ENCODE results near the gene TP73. TPM values are rescaled to one million over a fixed set of nuclear protein-coding genes. Genes with fewer than 3 reads are reported as not detected.

The TP73 gene
- total RNA-seq, 5 donors from 2014 or later (not counting 1 experiment from before 2014, with no cell fraction given), result 0.12 to 0.21 (median 0.18) TPM; not detected in 1

- ChIA-PET CTCF (no interaction called here), POLR2A (no interaction called here)
- H3K4me1 Mint-ChIP-seq, result peaks cover 0 to 13% (median 6%) of the 10 kb centered on the region in 3 donors
- ATAC-seq (replicated peaks in 1 of 4) (no peak), DNase-seq (no peak)
- H3K4me3 Mint-ChIP-seq, result no peak overlapping the region
- H3K36me3 Mint-ChIP-seq, result no peaks in the 10 kb centered on the region
- Histone ChIP-seq H3K9me3 (no peaks in the 10 kb centered on the region), H3K27ac (ENCODE audit: low read length) (no peak overlapping the region), H3K27me3 (replicated peaks in 1 of 2; ENCODE audit: control insufficient read depth in 2 of 2, extremely low read depth in 1 of 2, insufficient read depth in 2 of 2, low read length in 1 of 2) (peaks cover 0 to 59% of the 10 kb centered on the region in 2 experiments), H3K36me3 (ENCODE audit: control insufficient read depth in 2 of 2, extremely low read depth in 1 of 2, insufficient read depth in 1 of 2, low read length in 1 of 2) (no peaks in the 10 kb centered on the region), H3K4me3 (ENCODE audit: control insufficient read depth in 1 of 2, extremely low read depth in 1 of 2, low read length in 1 of 2) (no peak overlapping the region), H3K4me1 (ENCODE audit: control insufficient read depth in 1 of 2, extremely low read depth in 1 of 2, insufficient read depth in 2 of 2, low read length in 2 of 2) (peaks cover 0 to 8% of the 10 kb centered on the region in 2 experiments)
- no peak overlapping the region for H3K27ac Mint-ChIP-seq
- H3K9me3 Mint-ChIP-seq, result no peaks in the 10 kb centered on the region
- 81% methylated on average over 14 of the region's 14 CpGs for WGBS (ENCODE audit: insufficient coverage)
- H3K27me3 Mint-ChIP-seq, result peaks cover 7 to 12% of the 10 kb centered on the region in 2 donors
Measured at GRCh38 chr1:3669421-3669821, 17.1 kb downstream of the TP73 start.

DNA sequence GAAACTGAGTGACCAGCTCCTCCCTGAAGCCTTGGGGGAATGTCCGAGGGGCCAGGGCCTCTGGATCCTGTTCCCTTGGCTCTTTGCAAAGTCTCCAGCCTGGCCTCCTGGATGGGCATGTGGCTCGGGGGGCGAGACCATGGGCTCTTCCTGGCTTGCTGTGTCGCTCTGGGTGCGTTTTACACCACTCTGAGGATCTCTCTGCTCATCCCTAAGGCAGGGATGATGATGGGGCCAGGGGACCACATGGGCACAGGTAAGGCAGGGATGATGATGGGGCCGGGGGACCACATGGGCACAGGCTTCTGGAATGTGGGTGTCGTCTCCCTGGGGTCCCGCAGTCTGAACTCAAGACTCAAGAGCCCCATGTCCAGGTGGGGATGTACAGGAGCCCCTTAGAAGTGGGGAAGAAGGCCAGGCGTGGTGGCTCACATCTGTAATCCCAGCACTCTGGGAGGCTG is 17.7 kb downstream of the TP73 start:
- WGBS (ENCODE audit: insufficient coverage), result 72% methylated on average over 7 of the region's 9 CpGs
- no peak overlapping the region for H3K27ac Mint-ChIP-seq
- DNase-seq (no peak), ATAC-seq (replicated peaks in 1 of 4) (no peak)
- no peaks in the 10 kb centered on the region for H3K36me3 Mint-ChIP-seq
- H3K9me3 Mint-ChIP-seq, result no peaks in the 10 kb centered on the region
- H3K27me3 Mint-ChIP-seq, result peaks cover 7 to 12% of the 10 kb centered on the region in 2 donors
- no peak overlapping the region for H3K4me3 Mint-ChIP-seq
- CTCF ChIA-PET, result no interaction called here
- Histone ChIP-seq H3K36me3 (ENCODE audit: control insufficient read depth in 2 of 2, extremely low read depth in 1 of 2, insufficient read depth in 1 of 2, low read length in 1 of 2) (no peaks in the 10 kb centered on the region), H3K27ac (ENCODE audit: low read length) (no peak overlapping the region), H3K4me1 (ENCODE audit: control insufficient read depth in 1 of 2, extremely low read depth in 1 of 2, insufficient read depth in 2 of 2, low read length in 2 of 2) (peaks cover 0 to 8% of the 10 kb centered on the region in 2 experiments), H3K27me3 (replicated peaks in 1 of 2; ENCODE audit: control insufficient read depth in 2 of 2, extremely low read depth in 1 of 2, insufficient read depth in 2 of 2, low read length in 1 of 2) (peaks cover 0 to 58% of the 10 kb centered on the region in 2 experiments), H3K9me3 (no peaks in the 10 kb centered on the region), H3K4me3 (ENCODE audit: control insufficient read depth in 1 of 2, extremely low read depth in 1 of 2, low read length in 1 of 2) (no peak overlapping the region)
- H3K4me1 Mint-ChIP-seq, result peaks cover 0 to 13% (median 6%) of the 10 kb centered on the region in 3 donors
- POLR2A ChIA-PET, result no interaction called here

DNA sequence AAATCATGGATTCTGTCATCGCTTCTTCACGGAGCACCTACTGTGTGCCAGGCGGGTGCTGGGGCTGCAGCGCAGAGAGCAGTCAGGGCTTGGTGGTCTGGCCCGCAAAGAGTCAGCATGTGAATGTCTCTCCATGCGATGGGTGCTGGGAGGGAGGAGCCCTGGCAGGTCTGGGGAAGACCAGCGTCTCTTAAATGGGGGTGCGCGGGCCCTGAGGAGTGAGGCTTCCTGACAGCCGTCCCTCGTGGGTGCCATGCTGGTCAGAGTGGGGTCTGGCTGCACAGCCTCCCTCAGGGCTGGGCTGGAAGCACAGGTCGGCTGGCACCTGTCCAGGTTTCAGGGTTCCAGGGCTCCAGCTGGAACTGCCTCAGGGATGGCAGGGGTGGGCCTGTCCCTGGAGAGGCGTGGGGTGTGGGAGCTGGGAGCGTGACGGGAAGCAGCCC is 18.5 kb downstream of the TP73 start:
- no peaks in the 10 kb centered on the region for H3K9me3 ChIP-seq
- no peak overlapping the region for H3K4me3 ChIP-seq (ENCODE audit: control insufficient read depth in 1 of 2, extremely low read depth in 1 of 2, low read length in 1 of 2)
- H3K36me3 ChIP-seq (ENCODE audit: control insufficient read depth in 2 of 2, extremely low read depth in 1 of 2, insufficient read depth in 1 of 2, low read length in 1 of 2), result no peaks in the 10 kb centered on the region
- peaks cover 0 to 8% of the 10 kb centered on the region in 2 experiments for H3K4me1 ChIP-seq (ENCODE audit: control insufficient read depth in 1 of 2, extremely low read depth in 1 of 2, insufficient read depth in 2 of 2, low read length in 2 of 2)
- no peaks in the 10 kb centered on the region for H3K36me3 Mint-ChIP-seq
- DNase-seq (no peak), ATAC-seq (replicated peaks in 1 of 4) (no peak)
- no peak overlapping the region for H3K27ac ChIP-seq (ENCODE audit: low read length)
- peaks cover 0 to 13% (median 6%) of the 10 kb centered on the region in 3 donors for H3K4me1 Mint-ChIP-seq
- H3K27me3 Mint-ChIP-seq, result peaks cover 7 to 15% of the 10 kb centered on the region in 2 donors
- POLR2A ChIA-PET, result no interaction called here
- H3K27me3 ChIP-seq (replicated peaks in 1 of 2; ENCODE audit: control insufficient read depth in 2 of 2, extremely low read depth in 1 of 2, insufficient read depth in 2 of 2, low read length in 1 of 2), result peaks cover 0 to 62% of the 10 kb centered on the region in 2 experiments
- no peaks in the 10 kb centered on the region for H3K9me3 Mint-ChIP-seq
- CTCF ChIA-PET, result no interaction called here
- 83% methylated on average over 15 of the region's 15 CpGs for WGBS (ENCODE audit: insufficient coverage)
- no peak overlapping the region for H3K27ac Mint-ChIP-seq
- no peak overlapping the region for H3K4me3 Mint-ChIP-seq

GRCh38 chr1:3671371-3672180 is 19.3 kb downstream of the TP73 start:
- H3K27ac Mint-ChIP-seq, result no peak overlapping the region
- Histone ChIP-seq H3K27me3 (replicated peaks in 1 of 2; ENCODE audit: control insufficient read depth in 2 of 2, extremely low read depth in 1 of 2, insufficient read depth in 2 of 2, low read length in 1 of 2) (peaks cover 0 to 60% of the 10 kb centered on the region in 2 experiments), H3K36me3 (ENCODE audit: control insufficient read depth in 2 of 2, extremely low read depth in 1 of 2, insufficient read depth in 1 of 2, low read length in 1 of 2) (no peaks in the 10 kb centered on the region), H3K4me3 (ENCODE audit: control insufficient read depth in 1 of 2, extremely low read depth in 1 of 2, low read length in 1 of 2) (no peak overlapping the region), H3K4me1 (ENCODE audit: control insufficient read depth in 1 of 2, extremely low read depth in 1 of 2, insufficient read depth in 2 of 2, low read length in 2 of 2) (peaks cover 0 to 12% of the 10 kb centered on the region in 2 experiments), H3K27ac (ENCODE audit: low read length) (no peak overlapping the region), H3K9me3 (no peaks in the 10 kb centered on the region)
- ATAC-seq (replicated peaks in 1 of 4) (no peak), DNase-seq (no peak)
- H3K27me3 Mint-ChIP-seq, result peaks cover 7 to 15% of the 10 kb centered on the region in 2 donors
- H3K9me3 Mint-ChIP-seq, result no peaks in the 10 kb centered on the region
- no peak overlapping the region for H3K4me3 Mint-ChIP-seq
- CTCF ChIA-PET, result no interaction called here
- 81% methylated on average over 28 of the region's 29 CpGs for WGBS (ENCODE audit: insufficient coverage)
- no peaks in the 10 kb centered on the region for H3K36me3 Mint-ChIP-seq
- H3K4me1 Mint-ChIP-seq, result peaks cover 0 to 10% (median 6%) of the 10 kb centered on the region in 3 donors
- POLR2A ChIA-PET, result interaction anchor here in 1 of 2 donors (0.6 kb wide), 1 partner anchor 56 kb away, joined by 4 read pairs; no protein-coding TSS in a partner anchor

DNA sequence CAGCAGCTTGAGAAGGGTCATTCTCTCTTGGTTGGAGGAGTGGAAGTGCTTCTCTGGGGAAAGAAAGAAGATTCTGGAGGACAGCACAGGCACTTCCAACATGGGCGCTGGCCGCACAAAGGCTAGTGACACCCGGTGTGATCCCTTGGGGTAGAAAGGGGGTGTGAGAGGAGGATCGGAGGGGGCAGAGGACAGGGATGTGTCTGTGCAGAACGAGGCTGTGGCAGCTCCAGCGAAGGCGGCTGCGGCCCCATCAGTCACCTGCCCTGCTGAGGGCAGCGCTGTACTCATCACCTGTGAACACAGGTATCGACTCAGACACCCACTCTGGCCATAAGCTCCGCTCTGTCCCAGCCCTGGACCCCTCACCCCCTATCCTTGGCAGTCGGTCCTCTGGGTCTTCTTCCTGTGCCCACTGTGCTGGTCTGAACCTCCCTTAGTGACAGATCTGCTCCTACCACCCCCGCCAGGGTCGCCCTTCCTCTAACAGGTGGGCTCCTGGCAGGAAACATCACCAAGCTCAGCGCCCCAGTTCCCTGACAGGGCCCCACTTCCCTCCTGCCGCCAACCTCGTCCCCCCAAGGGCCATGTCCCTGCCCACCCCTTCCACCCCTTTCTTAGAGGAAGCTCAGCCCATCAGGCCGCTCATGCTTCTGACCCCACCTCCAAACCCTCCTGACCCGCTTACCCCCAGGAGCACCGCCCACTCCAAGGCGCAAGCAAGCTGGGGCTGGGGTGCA is 20.1 kb downstream of the TP73 start:
- no peak overlapping the region for H3K27ac Mint-ChIP-seq
- H3K9me3 ChIP-seq, result no peaks in the 10 kb centered on the region
- H3K4me3 Mint-ChIP-seq, result no peak overlapping the region
- no peaks in the 10 kb centered on the region for H3K9me3 Mint-ChIP-seq
- peaks cover 0 to 56% of the 10 kb centered on the region in 2 experiments for H3K27me3 ChIP-seq (replicated peaks in 1 of 2; ENCODE audit: control insufficient read depth in 2 of 2, extremely low read depth in 1 of 2, insufficient read depth in 2 of 2, low read length in 1 of 2)
- ATAC-seq (replicated peaks in 1 of 4) (no peak), DNase-seq (no peak)
- 75% methylated on average over 19 of the region's 21 CpGs for WGBS (ENCODE audit: insufficient coverage)
- H3K36me3 Mint-ChIP-seq, result no peaks in the 10 kb centered on the region
- H3K4me3 ChIP-seq (ENCODE audit: control insufficient read depth in 1 of 2, extremely low read depth in 1 of 2, low read length in 1 of 2), result no peak overlapping the region
- H3K36me3 ChIP-seq (ENCODE audit: control insufficient read depth in 2 of 2, extremely low read depth in 1 of 2, insufficient read depth in 1 of 2, low read length in 1 of 2), result no peaks in the 10 kb centered on the region
- H3K27me3 Mint-ChIP-seq, result peaks cover 4 to 12% of the 10 kb centered on the region in 2 donors
- H3K27ac ChIP-seq (ENCODE audit: low read length), result no peak overlapping the region
- peaks cover 0 to 20% of the 10 kb centered on the region in 2 experiments for H3K4me1 ChIP-seq (ENCODE audit: control insufficient read depth in 1 of 2, extremely low read depth in 1 of 2, insufficient read depth in 2 of 2, low read length in 2 of 2)
- H3K4me1 Mint-ChIP-seq, result peaks cover 0 to 11% (median 6%) of the 10 kb centered on the region in 3 donors
- ChIA-PET POLR2A (no interaction called here), CTCF (no interaction called here)

GRCh38 chr1:3672971-3673361 is 20.6 kb downstream of the TP73 start:
- no peak for ATAC-seq (replicated peaks in 1 of 4)
- H3K9me3 Mint-ChIP-seq, result no peaks in the 10 kb centered on the region
- H3K4me1 Mint-ChIP-seq, result peaks cover 4 to 17% (median 6%) of the 10 kb centered on the region in 3 donors
- Histone ChIP-seq H3K36me3 (ENCODE audit: control insufficient read depth in 2 of 2, extremely low read depth in 1 of 2, insufficient read depth in 1 of 2, low read length in 1 of 2) (no peaks in the 10 kb centered on the region), H3K9me3 (no peaks in the 10 kb centered on the region), H3K4me1 (ENCODE audit: control insufficient read depth in 1 of 2, extremely low read depth in 1 of 2, insufficient read depth in 2 of 2, low read length in 2 of 2) (peaks cover 0 to 22% of the 10 kb centered on the region in 2 experiments), H3K27ac (ENCODE audit: low read length) (no peak overlapping the region), H3K4me3 (ENCODE audit: control insufficient read depth in 1 of 2, extremely low read depth in 1 of 2, low read length in 1 of 2) (no peak overlapping the region), H3K27me3 (replicated peaks in 1 of 2; ENCODE audit: control insufficient read depth in 2 of 2, extremely low read depth in 1 of 2, insufficient read depth in 2 of 2, low read length in 1 of 2) (peaks cover 0 to 53% of the 10 kb centered on the region in 2 experiments)
- H3K36me3 Mint-ChIP-seq, result no peaks in the 10 kb centered on the region
- DNase-seq, result no peak
- ChIA-PET CTCF (no interaction called here), POLR2A (no interaction called here)
- H3K27ac Mint-ChIP-seq, result no peak overlapping the region
- 94% methylated on average over 15 of the region's 17 CpGs for WGBS (ENCODE audit: insufficient coverage)
- peaks cover 4 to 11% of the 10 kb centered on the region in 2 donors for H3K27me3 Mint-ChIP-seq
- H3K4me3 Mint-ChIP-seq, result no peak overlapping the region
